SIG-M5 treated with dmso at 0.1 percent for 504 hours (cell line): Measurements from ENCODE around the gene PTPRZ1.

Experiments used
- DNase-seq: peaks from one replicate; lab custom pipeline; 2025; ENCODE audit not compliant: unreplicated experiment; lab: John Stamatoyannopoulos, UW

Gene PTPRZ1

DNA sequence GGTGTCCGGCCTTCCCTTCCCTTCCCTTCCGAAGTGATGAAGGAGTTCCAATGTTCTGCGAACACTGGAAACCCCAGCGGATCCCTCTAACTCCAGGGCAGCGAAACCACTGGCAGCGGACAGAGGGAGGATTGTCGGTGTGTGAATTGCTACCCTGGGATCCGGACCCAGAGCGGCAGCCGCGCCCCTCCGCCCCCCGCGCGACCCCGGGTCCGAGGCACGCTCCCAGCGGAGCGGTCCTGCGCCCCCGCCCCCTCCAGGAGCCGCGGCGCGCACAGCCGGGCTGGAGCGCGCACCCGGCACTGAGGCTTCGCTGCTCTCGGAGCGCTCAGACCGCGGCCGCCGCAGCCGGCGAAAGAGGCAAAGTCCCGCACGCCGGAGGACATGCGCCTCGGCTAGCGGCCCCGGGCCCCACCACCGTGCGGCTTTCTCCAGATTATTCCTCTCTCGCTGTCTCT, at the start of gene PTPRZ1:
Gene PTPRZ1 (plus strand): TSS at position 331 of the 458 bp plus-strand sequence. CDS start 339 bp downstream, outside the sequence.
- DNase-seq: no peak

DNA sequence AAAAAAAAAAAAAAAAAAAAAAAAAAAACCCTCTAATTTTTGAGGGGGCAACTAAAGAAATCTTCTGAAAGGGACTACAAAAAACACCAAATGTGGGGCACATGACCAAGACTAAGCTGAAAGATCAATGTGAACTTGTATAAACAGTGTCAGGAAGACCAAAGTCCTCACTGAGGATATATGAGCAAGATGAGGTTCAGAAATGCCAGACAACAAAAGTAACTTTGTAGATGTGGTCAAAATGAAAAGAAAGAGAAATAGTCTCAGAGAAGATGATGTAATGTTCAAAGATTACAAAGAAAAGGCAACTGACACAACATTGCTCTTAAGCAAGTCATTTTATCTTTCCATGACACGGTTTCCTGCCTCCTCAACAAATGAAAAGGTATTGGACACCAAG, 48.7 kb upstream of the PTPRZ1 start:
- no peak for DNase-seq

DNA sequence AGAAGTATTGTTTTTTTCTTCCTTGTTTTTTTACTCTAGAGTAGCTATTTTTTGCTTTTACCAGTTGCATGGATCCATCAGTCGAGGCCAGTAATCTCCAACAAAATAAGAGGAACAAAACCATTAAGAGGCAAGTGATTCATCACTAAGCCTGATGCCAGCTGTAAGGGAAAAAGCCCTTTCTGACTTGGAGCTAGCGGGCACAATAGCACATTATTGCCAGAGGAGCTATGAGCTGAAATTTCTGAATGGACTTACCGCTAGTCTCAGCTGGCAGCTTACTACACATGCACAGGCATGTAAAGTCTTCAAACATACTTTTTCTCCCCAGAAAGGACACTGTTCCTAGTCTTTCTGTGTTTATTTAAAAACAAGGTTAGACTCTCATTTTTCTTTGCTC, 41.6 kb upstream of the PTPRZ1 start:
- DNase-seq: no peak

DNA sequence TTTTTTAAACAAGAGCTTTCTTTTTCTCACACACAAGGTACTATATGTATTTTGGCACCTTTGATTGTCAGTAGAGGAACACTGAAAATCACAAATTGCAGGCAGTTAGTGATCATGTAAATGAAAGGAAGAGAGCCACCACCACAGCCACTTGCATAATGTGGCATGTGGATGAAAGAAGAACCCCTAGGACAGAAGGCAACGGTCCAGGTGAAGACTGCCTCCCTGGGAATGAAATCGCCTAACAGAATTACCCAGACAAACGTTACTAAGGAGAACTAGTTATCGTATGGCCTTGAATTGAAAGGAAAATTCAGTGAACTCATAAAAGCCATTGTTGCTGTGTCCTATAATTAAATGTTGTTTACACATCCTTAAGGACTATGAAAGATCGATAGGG, 41.2 kb upstream of the PTPRZ1 start:
- DNase-seq: no peak

GRCh38 chr7:121832347-121832746, 40.6 kb upstream of the PTPRZ1 start:
- DNase-seq: no peak

- no peak for DNase-seq
Measured at GRCh38 chr7:121833991-121834390, 39.0 kb upstream of the PTPRZ1 start.

DNA sequence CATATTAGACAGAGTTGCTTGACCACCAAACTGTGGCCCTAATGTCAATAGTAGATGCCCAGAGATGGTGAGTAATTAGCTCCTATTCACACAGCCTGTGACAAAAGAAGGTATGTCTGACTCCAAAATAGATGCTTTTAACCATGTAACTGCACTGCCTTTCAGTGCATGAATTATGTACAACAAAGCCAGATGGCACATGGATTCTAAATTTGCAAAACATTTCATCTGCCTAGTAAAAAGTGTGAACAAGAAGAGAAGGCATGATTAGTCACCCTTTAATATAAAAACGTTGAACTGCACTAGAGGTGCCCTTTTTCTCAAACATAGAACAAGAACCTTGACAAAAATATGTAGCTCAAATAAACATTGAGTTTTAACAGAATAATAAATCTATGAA, 35.5 kb upstream of the PTPRZ1 start:
- no peak for DNase-seq

GRCh38 chr7:121847041-121847440, 25.9 kb upstream of the PTPRZ1 start:
- DNase-seq: no peak

DNA sequence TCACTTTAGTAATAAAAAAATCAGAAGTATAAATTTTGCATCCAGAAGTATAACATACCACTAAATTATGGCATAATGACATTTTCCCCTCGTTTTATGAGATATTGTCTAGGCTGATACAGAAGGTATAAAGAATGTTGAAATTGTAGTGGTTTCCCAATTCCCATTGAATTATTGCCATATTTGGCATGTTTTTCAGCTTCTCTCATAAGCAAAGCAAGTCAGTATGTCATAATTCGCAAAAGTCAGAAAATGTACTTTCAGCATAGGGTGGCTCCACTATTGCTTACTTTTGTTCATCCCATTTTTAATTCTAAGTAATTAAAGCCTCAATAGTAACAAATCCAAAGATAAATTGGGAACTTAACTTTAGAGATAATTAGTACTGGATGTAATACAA, 19.7 kb upstream of the PTPRZ1 start:
- no peak for DNase-seq

DNA sequence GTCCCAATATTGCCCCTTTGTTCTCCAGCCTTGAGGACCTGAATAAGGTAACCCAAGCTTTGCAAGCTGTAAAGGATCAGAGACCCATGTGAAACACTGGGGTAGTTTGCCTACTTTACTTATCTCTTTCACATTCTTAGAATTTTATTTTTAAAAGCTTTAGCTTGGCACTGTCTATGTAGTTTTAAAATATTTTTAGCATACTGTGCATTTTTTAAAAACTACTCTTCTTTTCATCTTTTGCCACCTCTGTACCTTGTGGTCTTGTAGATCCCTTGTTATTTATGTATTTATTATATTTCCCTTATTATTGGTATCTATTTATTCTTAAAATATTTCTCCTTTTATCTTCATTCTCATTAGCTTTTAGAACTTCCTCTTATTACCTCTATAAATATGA, 12.0 kb upstream of the PTPRZ1 start:
- DNase-seq: no peak

DNA sequence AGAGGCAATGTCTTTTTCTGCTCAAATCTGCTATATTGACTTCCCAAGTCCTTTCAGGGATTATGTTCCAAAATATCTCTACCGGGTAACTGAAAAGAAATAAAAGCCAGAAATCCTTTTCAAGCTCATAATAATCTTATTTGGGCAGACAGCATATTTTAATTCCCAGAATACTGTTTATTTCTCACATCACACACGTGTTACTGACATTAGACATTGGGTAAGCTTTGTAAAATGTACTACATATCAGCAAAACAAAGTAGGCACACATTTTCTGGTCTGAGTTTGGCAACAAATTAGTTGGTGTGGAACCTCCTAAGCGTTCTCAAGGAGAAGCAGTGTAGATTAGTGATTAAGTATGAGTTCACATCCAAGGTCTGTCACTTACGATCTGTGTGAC, 10.4 kb upstream of the PTPRZ1 start:
- no peak for DNase-seq

GRCh38 chr7:121871188-121871587, 1.8 kb upstream of the PTPRZ1 start:
- no peak for DNase-seq

DNA sequence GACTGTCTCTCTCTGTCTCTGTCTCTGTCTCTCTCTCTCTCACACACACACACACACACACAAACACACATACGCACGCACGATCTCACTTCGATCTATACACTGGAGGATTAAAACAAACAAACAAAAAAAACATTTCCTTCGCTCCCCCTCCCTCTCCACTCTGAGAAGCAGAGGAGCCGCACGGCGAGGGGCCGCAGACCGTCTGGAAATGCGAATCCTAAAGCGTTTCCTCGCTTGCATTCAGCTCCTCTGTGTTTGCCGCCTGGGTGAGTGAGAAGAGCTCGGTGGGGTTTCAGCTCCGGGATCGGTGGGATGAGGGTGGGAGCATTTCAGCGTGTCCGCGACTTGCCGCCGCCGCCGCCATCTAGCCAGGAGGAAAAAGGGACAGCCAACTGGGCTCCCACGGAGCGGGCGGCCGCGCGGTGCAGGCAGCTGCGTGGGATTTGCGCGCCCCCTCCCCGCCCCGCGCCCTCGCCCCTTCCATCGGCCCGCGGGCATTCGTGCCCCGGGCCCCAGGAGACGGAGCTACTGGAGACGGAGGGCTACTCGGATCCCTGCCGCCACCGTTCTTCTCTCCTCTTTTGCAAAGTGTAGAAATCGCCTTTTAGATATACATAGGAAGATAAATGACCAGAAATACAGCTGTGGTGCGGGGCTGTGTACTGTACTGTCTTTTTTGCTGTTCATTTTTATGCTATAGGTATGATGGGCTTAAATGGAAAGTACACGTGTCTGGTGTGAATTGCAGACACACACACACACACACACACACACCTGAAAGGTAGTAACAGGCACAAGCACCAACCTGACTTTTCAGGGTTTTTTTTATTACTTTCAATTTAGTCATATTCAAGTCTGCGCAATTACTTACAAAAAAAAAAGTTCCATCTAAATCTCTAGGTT, 581 bp downstream of the PTPRZ1 start:
- no peak for DNase-seq

- DNase-seq: no peak
Measured at GRCh38 chr7:121874298-121874697, 1.3 kb downstream of the PTPRZ1 start.

DNA sequence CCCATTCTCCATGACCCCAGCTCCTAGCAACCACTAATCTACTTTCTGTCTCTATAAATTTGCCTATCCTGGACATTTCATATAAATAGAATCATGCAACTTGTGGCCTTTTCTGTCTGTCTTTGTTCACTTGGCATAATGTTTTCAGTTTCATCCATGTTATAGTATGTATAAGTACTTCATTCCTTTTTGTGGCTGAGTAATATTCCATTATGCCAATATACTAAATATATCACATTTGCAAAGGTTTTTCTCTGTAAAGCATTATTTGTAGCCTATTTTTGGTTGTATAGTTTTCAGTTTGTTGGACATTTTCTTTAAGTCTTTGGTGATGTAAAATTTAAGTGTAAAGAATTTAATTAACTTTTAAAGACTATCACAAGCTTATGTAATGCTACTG, 2.2 kb downstream of the PTPRZ1 start:
- DNase-seq: no peak

DNA sequence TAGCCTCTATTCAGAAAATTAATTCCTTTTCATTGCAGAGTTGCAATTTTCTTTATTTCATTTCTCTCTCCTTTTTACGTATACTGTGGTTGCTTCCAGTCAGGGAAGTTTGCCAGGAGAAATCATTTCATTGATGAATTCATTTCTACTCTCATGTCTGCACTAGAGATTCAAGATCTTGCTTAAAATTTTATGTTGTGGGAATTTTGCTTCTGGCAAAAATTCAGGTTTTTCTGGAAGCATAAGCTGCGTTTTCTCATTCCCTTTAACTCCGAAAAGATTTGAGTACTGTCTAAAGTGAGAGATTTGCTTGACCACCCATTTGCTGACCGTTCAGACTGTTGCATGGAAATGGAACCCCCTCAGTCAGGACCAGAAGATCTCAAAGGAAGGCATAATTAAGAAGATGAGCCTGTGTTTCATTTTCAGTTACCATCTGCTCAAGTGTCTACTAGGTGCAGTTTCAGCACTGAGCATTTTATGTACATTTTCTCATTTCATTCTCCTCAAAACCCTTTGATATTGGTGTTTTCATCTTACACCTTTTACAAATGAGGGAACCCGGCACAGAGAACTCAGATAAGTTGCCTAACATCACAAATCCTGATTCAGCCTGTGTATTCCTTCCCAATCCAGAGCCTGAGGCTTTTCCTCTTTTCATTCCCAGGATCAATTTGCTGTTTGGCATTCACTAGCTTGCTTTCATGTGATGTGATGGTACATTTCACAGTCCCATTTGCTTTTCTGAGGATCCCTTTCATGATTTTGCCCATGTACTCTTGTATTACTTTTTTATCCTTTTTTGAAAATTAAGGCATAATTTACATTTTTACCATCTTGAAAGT, 3.9 kb downstream of the PTPRZ1 start:
- DNase-seq: no peak

DNA sequence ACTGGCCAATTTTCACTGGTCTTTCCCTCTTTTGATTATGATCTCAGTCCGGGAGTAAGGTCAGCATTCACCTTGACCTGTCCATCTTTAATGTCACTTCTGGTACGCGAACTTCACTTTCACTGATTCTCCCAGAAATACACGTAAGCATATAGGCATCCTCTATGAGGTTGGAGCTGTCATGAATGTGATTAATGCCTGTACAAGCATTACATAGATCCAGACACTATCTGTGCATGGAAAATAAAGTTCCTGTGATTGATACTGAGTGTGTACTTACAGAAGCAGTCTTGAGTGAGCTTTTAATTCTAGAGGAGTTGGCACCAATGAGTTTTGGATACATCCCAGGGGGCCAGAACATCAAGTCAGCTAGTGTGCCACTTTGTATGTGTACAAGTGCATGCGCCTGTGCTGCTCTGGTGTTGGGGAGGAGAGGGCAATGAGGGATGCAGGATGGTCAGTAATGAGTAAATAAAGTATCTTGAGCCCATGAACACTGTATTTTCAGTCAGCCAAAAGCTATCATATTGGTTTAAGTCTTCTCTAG, 6.0 kb downstream of the PTPRZ1 start:
- DNase-seq: no peak

- DNase-seq: no peak
Measured at GRCh38 chr7:121879544-121879943, 6.6 kb downstream of the PTPRZ1 start.

DNA sequence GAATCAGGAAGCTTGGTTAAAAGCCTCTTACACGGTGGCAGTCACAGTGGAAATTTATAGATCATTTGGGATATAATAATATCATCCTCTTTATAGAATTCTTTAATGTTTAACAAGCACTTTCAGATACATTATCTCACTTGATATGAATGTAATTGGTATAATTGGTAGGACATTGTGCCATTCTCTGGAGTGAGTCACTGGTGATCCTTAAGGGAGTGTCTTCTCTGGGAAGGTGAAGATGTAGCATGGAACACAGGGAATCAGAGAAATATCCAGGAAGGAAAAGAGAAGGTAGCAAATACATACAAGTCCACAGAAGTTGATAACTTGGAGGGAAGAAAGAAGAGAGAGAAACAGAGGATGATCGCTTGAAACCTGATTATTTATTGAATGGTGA, 9.8 kb downstream of the PTPRZ1 start:
- no peak for DNase-seq

GRCh38 chr7:121885166-121885920, 12.4 kb downstream of the PTPRZ1 start:
- DNase-seq: no peak

- DNase-seq: no peak
Measured at GRCh38 chr7:121887634-121888033, 14.7 kb downstream of the PTPRZ1 start.
